HEK293 (cell line): ENCODE data around the gene IREB2.

Experiments used
- CTCF ChIA-PET: fragments of 350-600 bp; formaldehyde crosslinking; extraction: SDS; loops from one replicate; lab custom pipeline; 2021; ENCODE audit warnings: antibody characterized with exemption; lab: Yijun Ruan, JAX
- POLR2A ChIA-PET: fragments of 300-600 bp; formaldehyde crosslinking; extraction: SDS; loops from one replicate; lab custom pipeline; 2020; ENCODE audit warnings: antibody characterized with exemption, inconsistent platforms; lab: Yijun Ruan, JAX
- H3K27ac ChIP-seq: fragments of 200-500 bp; sonication (Bioruptor generic); 2 replicates; pipeline ENCODE4 v1.5.1; 2014; ENCODE audit warnings: low read depth, low read length, control low read depth, inconsistent platforms; ENCODE audit errors: extremely low read depth
- H3K36me3 ChIP-seq, 2 experiments: fragments of 200-500 bp in 1 of 2; sonication (Bioruptor generic) in 1 of 2; 1 replicate in 1 of 2; 2 replicates in 1 of 2; pipeline ENCODE4 v1.5.1; 2014 to 2017; ENCODE audit warnings: inconsistent platforms in 2 of 2, low read length in 2 of 2; ENCODE audit not compliant: control insufficient read depth in 2 of 2, insufficient read depth in 1 of 2
- H3K4me1 ChIP-seq: fragments of 200-500 bp; sonication (Bioruptor generic); 2 replicates; pipeline ENCODE4 v1.5.1; 2014; ENCODE audit warnings: mild to moderate bottlenecking, low read length, inconsistent platforms; ENCODE audit not compliant: control insufficient read depth, insufficient read depth
- H3K4me3 ChIP-seq: 2 replicates; pipeline ENCODE4 v1.5.1; 2011; ENCODE audit warnings: low read depth, mild to moderate bottlenecking, control low read depth, low read length, moderate library complexity
- H3K9me3 ChIP-seq: fragments of 200-500 bp; sonication (Bioruptor generic); 2 replicates; pipeline ENCODE4 v1.5.1; 2014; ENCODE audit warnings: low read depth, low read length, inconsistent platforms; ENCODE audit not compliant: control insufficient read depth, insufficient read depth
- BCL11A ChIP-seq: fragments of 450-650 bp; formaldehyde crosslinking; IDR thresholded peaks from 2 replicates; pipeline ENCODE4 v1.5.1; 2016; ENCODE audit warnings: low read depth, missing biosample characterization, missing genetic modification characterization
- BCL11B ChIP-seq: fragments of 450-650 bp; formaldehyde crosslinking; IDR thresholded peaks from 2 replicates; pipeline ENCODE4 v1.5.1; 2016; ENCODE audit warnings: low read depth, missing biosample characterization, missing genetic modification characterization
- HOXC10 ChIP-seq: sonication (generic); formaldehyde crosslinking; IDR thresholded peaks from 2 replicates; pipeline ENCODE4 v1.8.1; 2023; ENCODE audit warnings: mild to moderate bottlenecking, missing genetic modification reagents
- SETDB1 ChIP-seq: IDR thresholded peaks from one replicate; pipeline ENCODE4 v1.6.1; 2017; ENCODE audit warnings: mild to moderate bottlenecking, low read length, moderate library complexity, mixed read lengths; ENCODE audit not compliant: insufficient read length
- TRIM28 ChIP-seq: IDR thresholded peaks from 2 replicates; pipeline ENCODE4 v1.6.1; 2011; ENCODE audit warnings: low read length, control low read depth, borderline replicate concordance
- TSHZ1 ChIP-seq: fragments of 450-650 bp; formaldehyde crosslinking; IDR thresholded peaks from 2 replicates; pipeline ENCODE4 v1.5.1; 2016; ENCODE audit warnings: missing biosample characterization, missing genetic modification characterization, borderline replicate concordance
- ZIC2 ChIP-seq: fragments of 450-650 bp; formaldehyde crosslinking; IDR thresholded peaks from 2 replicates; pipeline ENCODE4 v1.5.1; 2016; ENCODE audit warnings: missing biosample characterization, missing genetic modification characterization
- ZNF121 ChIP-seq: fragments of 450-650 bp; formaldehyde crosslinking; IDR thresholded peaks from 2 replicates; pipeline ENCODE4 v1.5.1; 2016; ENCODE audit warnings: missing biosample characterization, missing genetic modification characterization
- ZNF248 ChIP-seq: fragments of 450-650 bp; formaldehyde crosslinking; IDR thresholded peaks from 2 replicates; pipeline ENCODE4 v1.5.1; 2017; ENCODE audit warnings: missing biosample characterization, missing genetic modification characterization
- ZNF274 ChIP-seq, 2 experiments: fragments of 200-500 bp in 1 of 2; fragments of 450-650 bp in 1 of 2; sonication (Bioruptor generic) in 1 of 2; formaldehyde crosslinking in 1 of 2; IDR thresholded peaks; 2 replicates each; pipeline versions ENCODE4 v1.5.1 to v1.6.1; 2014 to 2016; ENCODE audit warnings: borderline replicate concordance in 1 of 2, inconsistent platforms in 1 of 2, low read length in 1 of 2, missing biosample characterization in 1 of 2, missing genetic modification characterization in 1 of 2
- ZNF362 ChIP-seq: fragments of 450-650 bp; formaldehyde crosslinking; IDR thresholded peaks from 2 replicates; pipeline ENCODE4 v1.5.1; 2016; ENCODE audit warnings: missing biosample characterization, missing genetic modification characterization
- ZNF366 ChIP-seq: fragments of 450-650 bp; formaldehyde crosslinking; conservative IDR thresholded peaks from 2 replicates; pipeline ENCODE4 v1.5.1; 2016; ENCODE audit warnings: missing biosample characterization, missing genetic modification characterization
- ZNF404 ChIP-seq: fragments of 450-650 bp; formaldehyde crosslinking; IDR thresholded peaks from 2 replicates; pipeline ENCODE4 v1.5.1; 2017; ENCODE audit warnings: missing biosample characterization, missing genetic modification characterization
- ZNF510 ChIP-seq: fragments of 450-650 bp; formaldehyde crosslinking; IDR thresholded peaks from 2 replicates; pipeline ENCODE4 v1.5.1; 2018; ENCODE audit warnings: mild to moderate bottlenecking, missing genetic modification characterization, missing biosample characterization; ENCODE audit not compliant: insufficient replicate concordance
- ZNF521 ChIP-seq: fragments of 450-650 bp; formaldehyde crosslinking; IDR thresholded peaks from 2 replicates; pipeline ENCODE4 v1.5.1; 2017; ENCODE audit warnings: missing biosample characterization, mild to moderate bottlenecking, missing genetic modification characterization
- ZNF610 ChIP-seq: fragments of 450-650 bp; formaldehyde crosslinking; IDR thresholded peaks from 2 replicates; pipeline ENCODE4 v1.5.1; 2016; ENCODE audit warnings: missing biosample characterization, missing genetic modification characterization, borderline replicate concordance
- ZNF624 ChIP-seq: fragments of 450-650 bp; formaldehyde crosslinking; IDR thresholded peaks from 2 replicates; pipeline ENCODE4 v1.5.1; 2017; ENCODE audit warnings: missing biosample characterization, missing genetic modification characterization
- ZNF658 ChIP-seq: fragments of 450-650 bp; formaldehyde crosslinking; IDR thresholded peaks from 2 replicates; pipeline ENCODE4; 2016; ENCODE audit warnings: missing biosample characterization, missing genetic modification characterization
- ZNF677 ChIP-seq: fragments of 450-650 bp; IDR thresholded peaks from 2 replicates; pipeline ENCODE4 v1.5.0; 2018; ENCODE audit warnings: missing biosample characterization, mild to moderate bottlenecking, missing genetic modification characterization, moderate library complexity
- ZNF701 ChIP-seq: fragments of 450-650 bp; formaldehyde crosslinking; IDR thresholded peaks from 2 replicates; pipeline ENCODE4 v1.5.1; 2016; ENCODE audit warnings: missing biosample characterization, missing genetic modification characterization
- ZNF768 ChIP-seq: fragments of 450-650 bp; formaldehyde crosslinking; IDR thresholded peaks from 2 replicates; pipeline ENCODE4 v1.5.1; 2018; ENCODE audit warnings: missing biosample characterization, mild to moderate bottlenecking, missing genetic modification characterization
- ZNF830 ChIP-seq: fragments of 450-650 bp; IDR thresholded peaks from 2 replicates; pipeline ENCODE4 v1.5.0; 2018; ENCODE audit warnings: missing biosample characterization, missing genetic modification characterization, low read depth, mild to moderate bottlenecking, moderate library complexity
- TF ChIP-seq, protein P1 (sequence below): fragments of 450-650 bp; formaldehyde crosslinking; IDR thresholded peaks from 2 replicates; pipeline ENCODE4 v1.5.1; 2016; ENCODE audit warnings: missing biosample characterization, missing genetic modification characterization
- TF ChIP-seq, protein P2 (sequence below): fragments of 450-650 bp; formaldehyde crosslinking; IDR thresholded peaks from 2 replicates; pipeline ENCODE4 v1.5.1; 2016; ENCODE audit warnings: missing biosample characterization, missing genetic modification characterization
- TF ChIP-seq, protein P3 (sequence below): fragments of 450-650 bp; formaldehyde crosslinking; IDR thresholded peaks from 2 replicates; pipeline ENCODE4 v1.5.1; 2016; ENCODE audit warnings: missing biosample characterization, missing genetic modification characterization

IREB2 gene

DNA sequence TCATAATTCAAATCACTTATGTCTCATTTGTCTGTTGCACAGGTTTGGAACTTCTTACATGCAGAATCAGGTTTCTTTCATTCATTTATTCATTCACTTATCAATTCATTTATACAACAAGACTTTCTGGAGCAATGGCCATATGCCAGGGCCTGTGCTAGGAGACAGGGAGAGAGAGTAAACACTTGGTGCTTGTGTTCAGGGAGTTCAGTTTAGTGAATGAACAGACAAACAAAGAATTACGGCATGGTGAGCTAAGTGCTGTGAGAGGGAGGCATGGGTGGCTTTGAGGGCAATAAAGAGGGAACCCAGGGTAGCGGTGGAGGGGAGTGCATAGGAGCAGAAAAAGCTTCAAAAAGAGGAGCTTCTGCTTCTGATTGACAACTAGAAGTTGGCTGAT, 8.5 kb upstream of the IREB2 start (continued):
- TF ChIP-seq, protein P1, sequence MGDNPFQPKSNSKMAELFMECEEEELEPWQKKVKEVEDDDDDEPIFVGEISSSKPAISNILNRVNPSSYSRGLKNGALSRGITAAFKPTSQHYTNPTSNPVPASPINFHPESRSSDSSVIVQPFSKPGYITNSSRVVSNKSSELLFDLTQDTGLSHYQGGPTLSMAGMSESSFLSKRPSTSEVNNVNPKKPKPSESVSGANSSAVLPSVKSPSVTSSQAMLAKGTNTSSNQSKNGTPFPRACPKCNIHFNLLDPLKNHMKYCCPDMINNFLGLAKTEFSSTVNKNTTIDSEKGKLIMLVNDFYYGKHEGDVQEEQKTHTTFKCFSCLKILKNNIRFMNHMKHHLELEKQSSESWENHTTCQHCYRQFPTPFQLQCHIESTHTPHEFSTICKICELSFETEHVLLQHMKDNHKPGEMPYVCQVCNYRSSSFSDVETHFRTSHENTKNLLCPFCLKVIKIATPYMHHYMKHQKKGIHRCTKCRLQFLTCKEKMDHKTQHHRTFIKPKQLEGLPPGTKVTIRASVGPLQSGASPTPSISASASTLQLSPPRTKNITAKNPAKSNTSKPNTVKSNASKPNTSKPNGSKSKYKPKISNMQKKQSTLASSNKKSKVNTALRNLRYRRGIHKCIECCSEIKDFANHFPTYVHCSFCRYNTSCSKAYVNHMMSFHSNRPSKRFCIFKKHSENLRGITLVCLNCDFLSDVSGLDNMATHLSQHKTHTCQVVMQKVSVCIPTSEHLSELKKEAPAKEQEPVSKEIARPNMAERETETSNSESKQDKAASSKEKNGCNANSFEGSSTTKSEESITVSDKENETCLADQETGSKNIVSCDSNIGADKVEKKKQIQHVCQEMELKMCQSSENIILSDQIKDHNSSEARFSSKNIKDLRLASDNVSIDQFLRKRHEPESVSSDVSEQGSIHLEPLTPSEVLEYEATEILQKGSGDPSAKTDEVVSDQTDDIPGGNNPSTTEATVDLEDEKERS (tag by site-specific recombination), result no peak
- TF ChIP-seq ZNF768 (tag by site-specific recombination), result no peak
- TF ChIP-seq TSHZ1 (tag by site-specific recombination), result no peak
- no peak for TF ChIP-seq ZNF274 (IDR thresholded peaks at IDR 0.05; ENCODE audit: low read length)
- TF ChIP-seq ZNF274 (tag by site-specific recombination; IDR thresholded peaks at IDR 0.05; ENCODE audit: borderline replicate concordance), result no peak
- TF ChIP-seq, protein P2, sequence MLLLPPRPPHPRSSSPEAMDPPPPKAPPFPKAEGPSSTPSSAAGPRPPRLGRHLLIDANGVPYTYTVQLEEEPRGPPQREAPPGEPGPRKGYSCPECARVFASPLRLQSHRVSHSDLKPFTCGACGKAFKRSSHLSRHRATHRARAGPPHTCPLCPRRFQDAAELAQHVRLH (tag by site-specific recombination), result no peak
- no peak for TF ChIP-seq ZNF121 (tag by site-specific recombination)

GRCh38 chr15:78431955-78432354, 6.1 kb upstream of the IREB2 start:
- Histone ChIP-seq H3K36me3 (no peaks in the 10 kb centered on the region), H3K9me3 (no peaks in the 10 kb centered on the region), H3K4me1 (no peaks in the 10 kb centered on the region), H3K27ac (no peak overlapping the region), H3K4me3 (no peak overlapping the region)
- no peak for TF ChIP-seq ZNF830 (tag by site-specific recombination)
- no peak for TF ChIP-seq ZNF701 (tag by site-specific recombination)
- no peak for TF ChIP-seq SETDB1
- no peak for TF ChIP-seq BCL11A (tag by site-specific recombination)
- TF ChIP-seq ZNF404 (tag by site-specific recombination), result no peak
- POLR2A ChIA-PET, result no interaction called here
- CTCF ChIA-PET, result interaction anchor here (0.7 kb wide), 1 partner anchor 7 kb away, joined by 8 read pairs; no protein-coding TSS in a partner anchor

GRCh38 chr15:78432664-78433063, 5.4 kb upstream of the IREB2 start:
- Histone ChIP-seq H3K4me3 (no peak overlapping the region), H3K36me3 (no peaks in the 10 kb centered on the region), H3K9me3 (no peaks in the 10 kb centered on the region), H3K4me1 (no peaks in the 10 kb centered on the region), H3K27ac (no peak overlapping the region)
- ChIA-PET CTCF (interaction anchor here (0.7 to 3.8 kb wide), 2 partner anchors 8 to 10 kb away, joined by 8 to 35 read pairs; no protein-coding TSS in a partner anchor), POLR2A (no interaction called here)
- no peak for TF ChIP-seq ZNF610
- TF ChIP-seq, protein P3, sequence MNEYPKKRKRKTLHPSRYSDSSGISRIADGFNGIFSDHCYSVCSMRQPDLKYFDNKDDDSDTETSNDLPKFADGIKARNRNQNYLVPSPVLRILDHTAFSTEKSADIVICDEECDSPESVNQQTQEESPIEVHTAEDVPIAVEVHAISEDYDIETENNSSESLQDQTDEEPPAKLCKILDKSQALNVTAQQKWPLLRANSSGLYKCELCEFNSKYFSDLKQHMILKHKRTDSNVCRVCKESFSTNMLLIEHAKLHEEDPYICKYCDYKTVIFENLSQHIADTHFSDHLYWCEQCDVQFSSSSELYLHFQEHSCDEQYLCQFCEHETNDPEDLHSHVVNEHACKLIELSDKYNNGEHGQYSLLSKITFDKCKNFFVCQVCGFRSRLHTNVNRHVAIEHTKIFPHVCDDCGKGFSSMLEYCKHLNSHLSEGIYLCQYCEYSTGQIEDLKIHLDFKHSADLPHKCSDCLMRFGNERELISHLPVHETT (tag by site-specific recombination), result no peak
- no peak for TF ChIP-seq ZNF362 (tag by site-specific recombination)
- TF ChIP-seq ZNF366 (tag by site-specific recombination), result no peak
- no peak for TF ChIP-seq ZNF658 (tag by site-specific recombination)
- no peak for TF ChIP-seq ZNF121 (tag by site-specific recombination)
- no peak for TF ChIP-seq ZNF624
- no peak for TF ChIP-seq ZNF510 (tag by site-specific recombination)
- TF ChIP-seq BCL11B, result no peak
- TF ChIP-seq ZIC2 (tag by site-specific recombination), result no peak
- TF ChIP-seq ZNF677 (tag by site-specific recombination), result no peak
- TF ChIP-seq ZNF248, result no peak
- no peak for TF ChIP-seq TRIM28
- TF ChIP-seq ZNF521 (tag by site-specific recombination), result no peak
- no peak for TF ChIP-seq HOXC10
